Tibial nerve (tissue), 4 donors: ENCODE measurements around the gene PRDM4. TPM values are rescaled to one million over a fixed set of nuclear protein-coding genes. Genes with fewer than 3 reads are reported as not detected.
"Not testable (repeated sequence)": the region's sequence is repeated elsewhere in the genome, so short reads cannot be mapped to it uniquely, and the experiment has no call there.

ENCODE experiments used
- DNase-seq, 2 donors: peaks; one replicate each; pipeline ENCODE4 v3.0.0-alpha.2; 2019; ENCODE audit warnings: low spot score in 2 of 2
- H3K27ac ChIP-seq, 4 donors: fragments of 200-600 bp; sonication (generic) in 3 of 4; one replicate each; pipeline ENCODE4 v1.5.1; 2017 to 2019; ENCODE audit warnings: mild to moderate bottlenecking in 1 of 4
- H3K27me3 ChIP-seq, 2 donors: fragments of 200-600 bp; sonication (generic) in 1 of 2; one replicate each; pipeline versions ENCODE4 v1.5.1 to v1.6.0; 2017 to 2019
- H3K36me3 ChIP-seq, 3 donors: fragments of 200-600 bp; sonication (generic); one replicate each; pipeline ENCODE4 v1.5.1; 2018 to 2019
- H3K4me1 ChIP-seq, 4 donors: fragments of 200-600 bp; sonication (generic) in 3 of 4; one replicate each; pipeline ENCODE4 v1.5.1; 2017 to 2019
- H3K4me3 ChIP-seq, 4 donors: fragments of 200-600 bp; sonication (generic) in 3 of 4; one replicate each; pipeline ENCODE4 v1.5.1; 2017 to 2019; ENCODE audit warnings: mild to moderate bottlenecking in 1 of 4, moderate library complexity in 1 of 4
- H3K9me3 ChIP-seq, 4 donors: fragments of 200-600 bp; sonication (generic) in 3 of 4; one replicate each; pipeline ENCODE4 v1.5.1; 2017 to 2019
- CTCF ChIP-seq, 5 experiments: fragments of 200-600 bp in 3 of 5; fragments of 450-650 bp in 2 of 5; sonication (generic) in 3 of 5; IDR thresholded peaks; one replicate each; pipeline ENCODE4 v1.5.1; 2016 to 2019; ENCODE audit warnings: antibody characterized with exemption in 5 of 5, mild to moderate bottlenecking in 3 of 5, moderate library complexity in 2 of 5
- EP300 ChIP-seq, 2 donors: sonication (generic); formaldehyde crosslinking; IDR thresholded peaks; one replicate each; pipeline ENCODE4 v1.6.1; 2017; ENCODE audit warnings: antibody characterized with exemption in 2 of 2, mild to moderate bottlenecking in 1 of 2
- POLR2A ChIP-seq, 2 donors: fragments of 450-650 bp; IDR thresholded peaks; one replicate each; pipeline ENCODE4 v1.6.1; 2017; ENCODE audit warnings: antibody characterized with exemption in 2 of 2, mild to moderate bottlenecking in 2 of 2, moderate library complexity in 2 of 2
- WGBS, 2 donors: methylation state at CpG; one replicate each; pipeline ENCODE4 v1.1.5; 2018; 5-methylcytosine and 5-hydroxymethylcytosine counted together
- total RNA-seq, 4 donors: library from RNA; depleted of rRNA; stranded (reverse); fragments of >200 nt; gene quantifications; one replicate each; pipeline ENCODE4 v1.1.0, GENCODE V29; 2016

The PRDM4 gene
- total RNA-seq, 4 donors from 2014 or later, result 25.6 to 36.9 (median 34.7) TPM

GRCh38 chr12:107730618-107731341 lies 30.2 kb downstream of the PRDM4 start:
- Histone ChIP-seq H3K4me1 (no peaks in the 10 kb centered on the region), H3K9me3 (no peaks in the 10 kb centered on the region), H3K27me3 (no peaks in the 10 kb centered on the region), H3K27ac (peak overlapping the region in 1 of 4 donors; percentile 65), H3K36me3 (peaks cover 0 to 36% (median 0%) of the 10 kb centered on the region in 3 donors), H3K4me3 (no peak overlapping the region)
- no peak for DNase-seq
- 50 to 63% methylated on average over 4 of the region's 4 CpGs for WGBS, 2 donors
- TF ChIP-seq POLR2A (IDR thresholded peaks at IDR 0.05), result no peak
- TF ChIP-seq CTCF (IDR thresholded peaks at IDR 0.05), result no peak
- no peak for TF ChIP-seq EP300 (IDR thresholded peaks at IDR 0.05)

- not testable (repeated sequence) for H3K4me3 ChIP-seq, DNase-seq, H3K4me1 ChIP-seq, H3K27ac ChIP-seq, H3K27me3 ChIP-seq, H3K9me3 ChIP-seq
- WGBS, 2 donors, result 100% methylated on average over 1 of the region's 1 CpG; no CpG with 5 or more reads in 1 of the 2 donors
- H3K36me3 ChIP-seq, result peaks cover 0 to 11% (median 0%) of the 10 kb centered on the region in 3 donors
Measured at GRCh38 chr12:107727742-107728141, 33.2 kb downstream of the PRDM4 start.

GRCh38 chr12:107727327-107727726 lies 33.6 kb downstream of the PRDM4 start:
- not testable (repeated sequence) for H3K4me1 ChIP-seq, H3K4me3 ChIP-seq, DNase-seq, H3K27ac ChIP-seq, H3K9me3 ChIP-seq, H3K27me3 ChIP-seq
- 75 to 81% methylated on average over 1 of the region's 1 CpG for WGBS, 2 donors
- H3K36me3 ChIP-seq, result peaks cover 0 to 11% (median 0%) of the 10 kb centered on the region in 3 donors

- 96% methylated on average over 1 of the region's 1 CpG for WGBS, 2 donors
- H3K4me3 ChIP-seq, result no peak overlapping the region
- no peak for DNase-seq
- H3K9me3 ChIP-seq, result no peaks in the 10 kb centered on the region
- no peak for TF ChIP-seq POLR2A (IDR thresholded peaks at IDR 0.05)
- no peak for TF ChIP-seq EP300 (IDR thresholded peaks at IDR 0.05)
- no peak for TF ChIP-seq CTCF (IDR thresholded peaks at IDR 0.05)
- H3K27ac ChIP-seq, result no peak overlapping the region
- peaks cover 0 to 63% (median 0%) of the 10 kb centered on the region in 3 donors for H3K36me3 ChIP-seq
- no peaks in the 10 kb centered on the region for H3K4me1 ChIP-seq
- H3K27me3 ChIP-seq, result no peaks in the 10 kb centered on the region
Measured at GRCh38 chr12:107718606-107719005, 42.3 kb downstream of the PRDM4 start.

GRCh38 chr12:107715780-107716179 lies 45.2 kb downstream of the PRDM4 start:
- no peak overlapping the region for H3K4me3 ChIP-seq
- DNase-seq, result no peak
- H3K27ac ChIP-seq, result no peak overlapping the region
- H3K9me3 ChIP-seq, result no peaks in the 10 kb centered on the region
- TF ChIP-seq EP300 (IDR thresholded peaks at IDR 0.05) (no peak), CTCF (IDR thresholded peaks at IDR 0.05) (no peak), POLR2A (IDR thresholded peaks at IDR 0.05) (no peak)
- H3K36me3 ChIP-seq, result peaks cover 3 to 74% (median 7%) of the 10 kb centered on the region in 3 donors
- no peaks in the 10 kb centered on the region for H3K27me3 ChIP-seq
- H3K4me1 ChIP-seq, result no peaks in the 10 kb centered on the region

GRCh38 chr12:107705522-107705921 lies 55.4 kb downstream of the PRDM4 start:
- 97 to 98% methylated on average over 5 of the region's 5 CpGs for WGBS, 2 donors
- not testable (repeated sequence) for H3K4me1 ChIP-seq

More at GRCh38 chr12:107705522-107705921, 55.4 kb downstream of the PRDM4 start:
- peaks cover 0 to 12% (median 0%) of the 10 kb centered on the region in 4 donors for H3K9me3 ChIP-seq
- not testable (repeated sequence) for H3K27me3 ChIP-seq, H3K27ac ChIP-seq, DNase-seq, H3K4me3 ChIP-seq
- peaks cover 4 to 92% (median 45%) of the 10 kb centered on the region in 3 donors for H3K36me3 ChIP-seq
